Ishikawa (cell line): ENCODE measurements around the gene ORMDL3.

ENCODE experiments used
- CREB1 ChIP-seq: IDR thresholded peaks from 2 replicates; pipeline ENCODE4 v1.6.1; 2012; ENCODE audit warnings: low read depth
- FOXM1 ChIP-seq: IDR thresholded peaks from 2 replicates; pipeline ENCODE4 v1.6.1; 2012; ENCODE audit warnings: low read depth, borderline replicate concordance
- MAX ChIP-seq: IDR thresholded peaks from 2 replicates; pipeline ENCODE4 v1.6.1; 2012
- NFIC ChIP-seq: IDR thresholded peaks from 2 replicates; pipeline ENCODE4 v1.6.1; 2012
- TAF1 ChIP-seq: IDR thresholded peaks from 2 replicates; pipeline ENCODE4 v1.6.1; 2012; ENCODE audit warnings: low read depth, mild to moderate bottlenecking
- TCF12 ChIP-seq: IDR thresholded peaks from 2 replicates; pipeline ENCODE4 v1.6.1; 2012; ENCODE audit warnings: low read depth
- TF ChIP-seq, protein P1 (sequence below): IDR thresholded peaks from 2 replicates; pipeline ENCODE4 v1.6.1; 2012
- TF ChIP-seq, protein P2 (sequence below): IDR thresholded peaks from 2 replicates; pipeline ENCODE4 v1.6.1; 2012; ENCODE audit warnings: low read depth, mild to moderate bottlenecking

DNA sequence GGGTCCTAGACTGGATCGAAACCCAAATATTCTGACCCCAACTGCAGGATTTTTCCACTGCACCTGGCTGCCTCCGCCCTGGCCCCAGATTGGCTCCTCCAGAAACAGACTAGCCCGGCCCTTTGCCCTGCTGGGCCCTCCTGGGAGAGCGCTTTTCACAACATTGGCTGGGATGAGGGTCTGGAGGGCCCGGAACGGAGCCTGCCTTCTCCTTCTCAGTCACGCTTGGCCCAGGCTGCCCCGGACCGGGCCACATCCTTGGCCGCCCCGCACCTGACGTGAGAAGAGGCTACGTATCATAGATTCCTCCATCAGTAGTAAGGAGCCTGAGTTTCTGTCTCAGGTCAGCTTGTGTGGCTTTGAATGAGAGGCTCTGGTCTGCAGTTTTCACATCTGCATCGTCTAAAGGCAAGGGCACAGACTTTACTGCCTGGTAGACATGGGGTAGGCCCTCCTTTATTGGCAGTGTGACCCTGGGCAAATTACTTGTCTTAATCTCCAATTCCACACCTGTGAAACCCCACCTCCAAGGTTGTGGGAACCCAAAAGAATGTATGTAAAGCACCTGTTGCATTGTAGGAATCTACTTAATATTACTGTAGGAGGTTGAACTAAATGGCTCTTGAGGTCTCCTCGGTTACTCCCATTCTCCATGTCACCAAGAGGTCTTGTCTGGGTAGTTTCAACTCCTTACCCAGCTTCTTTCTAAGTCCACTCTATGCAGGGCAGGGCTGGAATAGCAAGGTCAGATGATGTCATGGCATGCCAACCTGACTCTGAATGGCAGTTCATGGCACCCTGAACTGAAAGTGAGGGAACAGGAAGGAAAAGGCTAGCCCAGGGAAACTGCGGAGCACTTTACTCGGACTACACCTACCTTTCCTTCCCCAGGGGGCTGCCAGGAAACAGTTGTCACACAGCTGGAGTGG lies 792 bp upstream of the ORMDL3 start:
- TF ChIP-seq MAX (no peak), NFIC (no peak), TAF1 (no peak), FOXM1 (no peak), TCF12 (no peak), CREB1 (no peak)
- TF ChIP-seq, protein P1, sequence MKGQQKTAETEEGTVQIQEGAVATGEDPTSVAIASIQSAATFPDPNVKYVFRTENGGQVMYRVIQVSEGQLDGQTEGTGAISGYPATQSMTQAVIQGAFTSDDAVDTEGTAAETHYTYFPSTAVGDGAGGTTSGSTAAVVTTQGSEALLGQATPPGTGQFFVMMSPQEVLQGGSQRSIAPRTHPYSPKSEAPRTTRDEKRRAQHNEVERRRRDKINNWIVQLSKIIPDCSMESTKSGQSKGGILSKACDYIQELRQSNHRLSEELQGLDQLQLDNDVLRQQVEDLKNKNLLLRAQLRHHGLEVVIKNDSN, result no peak
- TF ChIP-seq, protein P2, sequence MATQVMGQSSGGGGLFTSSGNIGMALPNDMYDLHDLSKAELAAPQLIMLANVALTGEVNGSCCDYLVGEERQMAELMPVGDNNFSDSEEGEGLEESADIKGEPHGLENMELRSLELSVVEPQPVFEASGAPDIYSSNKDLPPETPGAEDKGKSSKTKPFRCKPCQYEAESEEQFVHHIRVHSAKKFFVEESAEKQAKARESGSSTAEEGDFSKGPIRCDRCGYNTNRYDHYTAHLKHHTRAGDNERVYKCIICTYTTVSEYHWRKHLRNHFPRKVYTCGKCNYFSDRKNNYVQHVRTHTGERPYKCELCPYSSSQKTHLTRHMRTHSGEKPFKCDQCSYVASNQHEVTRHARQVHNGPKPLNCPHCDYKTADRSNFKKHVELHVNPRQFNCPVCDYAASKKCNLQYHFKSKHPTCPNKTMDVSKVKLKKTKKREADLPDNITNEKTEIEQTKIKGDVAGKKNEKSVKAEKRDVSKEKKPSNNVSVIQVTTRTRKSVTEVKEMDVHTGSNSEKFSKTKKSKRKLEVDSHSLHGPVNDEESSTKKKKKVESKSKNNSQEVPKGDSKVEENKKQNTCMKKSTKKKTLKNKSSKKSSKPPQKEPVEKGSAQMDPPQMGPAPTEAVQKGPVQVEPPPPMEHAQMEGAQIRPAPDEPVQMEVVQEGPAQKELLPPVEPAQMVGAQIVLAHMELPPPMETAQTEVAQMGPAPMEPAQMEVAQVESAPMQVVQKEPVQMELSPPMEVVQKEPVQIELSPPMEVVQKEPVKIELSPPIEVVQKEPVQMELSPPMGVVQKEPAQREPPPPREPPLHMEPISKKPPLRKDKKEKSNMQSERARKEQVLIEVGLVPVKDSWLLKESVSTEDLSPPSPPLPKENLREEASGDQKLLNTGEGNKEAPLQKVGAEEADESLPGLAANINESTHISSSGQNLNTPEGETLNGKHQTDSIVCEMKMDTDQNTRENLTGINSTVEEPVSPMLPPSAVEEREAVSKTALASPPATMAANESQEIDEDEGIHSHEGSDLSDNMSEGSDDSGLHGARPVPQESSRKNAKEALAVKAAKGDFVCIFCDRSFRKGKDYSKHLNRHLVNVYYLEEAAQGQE, result no peak
